ENCODE measurements around the gene WSCD2. TPM values are rescaled to one million over a fixed set of nuclear protein-coding genes. Genes with fewer than 3 reads are reported as not detected.

The WSCD2 gene
- total RNA-seq, 1 donor from 2014 or later, result not detected

GRCh38 chr12:108285016-108285415, 155.9 kb downstream of the WSCD2 start:
- DNase-seq (ENCODE audit: low spot score, unreplicated experiment), result no peak

GRCh38 chr12:108287227-108287626, 158.1 kb downstream of the WSCD2 start:
- Mint-ChIP-seq H3K9me3 (ENCODE audit: low read depth) (no peaks in the 10 kb centered on the region), H3K36me3 (ENCODE audit: insufficient read depth) (no peaks in the 10 kb centered on the region), H3K27me3 (peaks cover 32% of the 10 kb centered on the region), H3K4me3 (ENCODE audit: low read depth) (no peak overlapping the region), H3K4me1 (ENCODE audit: low read depth) (no peaks in the 10 kb centered on the region), H3K27ac (no peak overlapping the region)
- DNase-seq (ENCODE audit: low spot score, unreplicated experiment), result no peak
- no peak for TF ChIP-seq CTCF (IDR thresholded peaks at IDR 0.05; ENCODE audit: unreplicated experiment)

More at GRCh38 chr12:108285016-108285415, 155.9 kb downstream of the WSCD2 start:
- Mint-ChIP-seq H3K36me3 (ENCODE audit: insufficient read depth) (no peaks in the 10 kb centered on the region), H3K27ac (no peak overlapping the region), H3K4me1 (ENCODE audit: low read depth) (no peaks in the 10 kb centered on the region), H3K9me3 (ENCODE audit: low read depth) (no peaks in the 10 kb centered on the region), H3K27me3 (peaks cover 27% of the 10 kb centered on the region), H3K4me3 (ENCODE audit: low read depth) (no peak overlapping the region)
- TF ChIP-seq CTCF (IDR thresholded peaks at IDR 0.05; ENCODE audit: unreplicated experiment), result no peak

- Mint-ChIP-seq H3K27me3 (peaks cover 26% of the 10 kb centered on the region), H3K9me3 (ENCODE audit: low read depth) (no peaks in the 10 kb centered on the region), H3K4me1 (ENCODE audit: low read depth) (no peaks in the 10 kb centered on the region), H3K27ac (no peak overlapping the region), H3K36me3 (ENCODE audit: insufficient read depth) (no peaks in the 10 kb centered on the region), H3K4me3 (ENCODE audit: low read depth) (no peak overlapping the region)
- no peak for TF ChIP-seq CTCF (IDR thresholded peaks at IDR 0.05; ENCODE audit: unreplicated experiment)
- DNase-seq (ENCODE audit: low spot score, unreplicated experiment), result no peak
Measured at GRCh38 chr12:108289350-108290161, 160.5 kb downstream of the WSCD2 start.

GRCh38 chr12:108295641-108296040, 166.6 kb downstream of the WSCD2 start:
- DNase-seq (ENCODE audit: low spot score, unreplicated experiment), result no peak
- H3K27ac Mint-ChIP-seq, result no peak overlapping the region
- H3K36me3 Mint-ChIP-seq (ENCODE audit: insufficient read depth), result no peaks in the 10 kb centered on the region
- no peaks in the 10 kb centered on the region for H3K9me3 Mint-ChIP-seq (ENCODE audit: low read depth)
- peaks cover 13% of the 10 kb centered on the region for H3K27me3 Mint-ChIP-seq
- H3K4me3 Mint-ChIP-seq (ENCODE audit: low read depth), result no peak overlapping the region
- no peak for TF ChIP-seq CTCF (IDR thresholded peaks at IDR 0.05; ENCODE audit: unreplicated experiment)
- no peaks in the 10 kb centered on the region for H3K4me1 Mint-ChIP-seq (ENCODE audit: low read depth)

- TF ChIP-seq CTCF (IDR thresholded peaks at IDR 0.05; ENCODE audit: unreplicated experiment), result no peak
- H3K9me3 Mint-ChIP-seq (ENCODE audit: low read depth), result no peaks in the 10 kb centered on the region
- H3K27ac Mint-ChIP-seq, result no peak overlapping the region
- peaks cover 5% of the 10 kb centered on the region for H3K4me1 Mint-ChIP-seq (ENCODE audit: low read depth)
- H3K36me3 Mint-ChIP-seq (ENCODE audit: insufficient read depth), result no peaks in the 10 kb centered on the region
- no peak for DNase-seq (ENCODE audit: low spot score, unreplicated experiment)
- no peak overlapping the region for H3K4me3 Mint-ChIP-seq (ENCODE audit: low read depth)
- H3K27me3 Mint-ChIP-seq, result peaks cover 8% of the 10 kb centered on the region
Measured at GRCh38 chr12:108296945-108297344, 167.9 kb downstream of the WSCD2 start.
